Left lobe of liver (tissue), 2 donors: ENCODE data around the gene TANK. TPM values are rescaled to one million over a fixed set of nuclear protein-coding genes. Genes with fewer than 3 reads are reported as not detected.

Experiments
- ATAC-seq: fragments of 200-7000 bp; cut with Tn5 transposase; one replicate; pipeline ENCODE4 v1.9.1; 2020; ENCODE audit warnings: mild to moderate bottlenecking, moderate library complexity
- DNase-seq: peaks from one replicate; pipeline ENCODE4 v3.0.0-alpha.2; 2020; ENCODE audit warnings: low spot score
- total RNA-seq: library from RNA; stranded (reverse); gene quantifications from one replicate; pipeline ENCODE4 v1.2.1, GENCODE V29; 2021
- donor health status: DM: no; HTN: no; CAD: no; lungs with moderate emphysema.
- donor health status: DM: no; HTN: yes; CAD: no.

The TANK gene
- total RNA-seq, 1 donor from 2014 or later = 28.1 TPM

- ATAC-seq = no peak
- DNase-seq = no peak
Measured at GRCh38 chr2:161133366-161133765, 26.9 kb upstream of the TANK start.

DNA sequence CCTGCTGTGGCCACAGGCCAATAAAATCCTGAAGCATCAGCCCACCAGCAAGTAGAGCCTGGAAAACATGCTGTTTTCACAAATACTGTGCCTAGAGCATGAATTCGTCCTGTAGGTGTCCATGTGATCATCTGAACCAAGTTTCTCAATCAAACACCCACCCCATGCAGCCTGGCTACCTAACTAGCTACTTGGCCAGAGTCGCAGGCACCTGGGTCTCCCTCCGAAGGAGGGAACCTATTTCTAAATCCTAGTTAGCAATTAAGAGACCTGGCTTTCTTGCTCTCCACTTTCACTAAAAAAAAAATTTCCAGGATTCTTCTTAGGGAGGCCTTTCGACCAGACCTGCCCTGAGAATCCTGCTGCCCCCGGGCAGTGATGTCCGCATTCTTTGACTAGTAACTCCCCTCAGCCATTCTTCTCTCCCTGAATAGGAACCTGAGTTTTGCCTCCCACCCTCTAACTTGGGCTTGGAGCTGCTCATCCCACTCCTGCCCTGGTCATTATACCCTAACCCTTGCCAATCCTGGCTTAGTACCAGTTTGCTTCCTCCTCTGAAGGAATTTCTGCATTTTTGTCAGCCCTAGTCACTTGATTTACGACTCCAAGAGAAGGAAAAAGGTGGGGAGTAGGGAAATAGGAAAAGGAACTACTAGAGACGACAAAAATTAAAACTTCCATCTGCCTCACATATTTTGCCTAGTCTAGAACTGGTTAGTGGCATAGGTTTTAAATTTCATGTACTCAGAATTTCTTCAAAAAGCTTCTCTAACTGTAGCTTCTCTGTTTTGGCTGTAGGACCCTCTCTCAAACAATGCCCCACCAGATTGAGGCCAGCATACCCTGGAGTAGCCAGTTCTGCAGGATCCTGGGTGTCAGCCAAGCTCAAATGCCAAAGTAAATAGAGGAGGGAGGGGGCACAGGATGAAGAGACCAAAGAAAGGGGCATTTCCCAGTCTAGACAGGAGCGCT is 25.4 kb upstream of the TANK start:
- peak; percentile 92 for ATAC-seq
- DNase-seq = peak; percentile 61

DNA sequence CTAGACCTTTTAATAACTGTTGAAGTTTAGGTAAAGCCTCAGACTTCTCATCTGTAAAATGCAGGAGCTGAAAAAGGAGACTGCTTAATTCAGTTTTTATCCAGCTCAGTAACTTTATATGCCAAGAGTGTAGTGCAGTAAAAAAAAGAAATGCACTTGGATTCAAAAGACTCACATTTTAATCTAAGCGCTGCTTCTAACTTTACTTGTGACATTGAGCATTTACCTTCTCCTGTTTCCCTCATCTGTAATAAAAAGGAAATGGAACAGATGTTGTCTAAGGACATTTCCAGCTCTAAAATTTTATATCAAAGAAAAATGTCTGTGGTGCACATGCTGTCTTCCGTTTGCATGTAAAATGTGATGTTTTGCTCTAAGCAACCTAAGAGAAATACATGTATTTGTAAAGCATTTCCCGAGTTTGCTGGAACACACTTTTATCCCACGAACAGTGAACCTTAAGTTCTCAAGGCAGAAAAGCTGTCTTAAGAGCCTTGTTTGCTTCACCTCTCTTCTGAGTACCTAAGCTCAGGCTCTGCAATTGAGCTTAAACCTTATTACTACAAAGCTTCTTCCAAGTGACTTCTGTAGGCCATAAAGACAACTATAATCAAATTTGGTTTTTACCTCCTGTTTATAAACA is 24.2 kb upstream of the TANK start:
- ATAC-seq (no peak), DNase-seq (no peak)

GRCh38 chr2:161136696-161137324 is 23.4 kb upstream of the TANK start:
- DNase-seq = no peak
- peak; percentile 63 for ATAC-seq

- no peak for DNase-seq
- ATAC-seq = no peak
Measured at GRCh38 chr2:161138429-161138828, 21.8 kb upstream of the TANK start.

- DNase-seq (no peak), ATAC-seq (no peak)
Measured at GRCh38 chr2:161139098-161139987, 20.9 kb upstream of the TANK start.

- ATAC-seq (no peak), DNase-seq (no peak)
Measured at GRCh38 chr2:161141033-161141432, 19.2 kb upstream of the TANK start.

DNA sequence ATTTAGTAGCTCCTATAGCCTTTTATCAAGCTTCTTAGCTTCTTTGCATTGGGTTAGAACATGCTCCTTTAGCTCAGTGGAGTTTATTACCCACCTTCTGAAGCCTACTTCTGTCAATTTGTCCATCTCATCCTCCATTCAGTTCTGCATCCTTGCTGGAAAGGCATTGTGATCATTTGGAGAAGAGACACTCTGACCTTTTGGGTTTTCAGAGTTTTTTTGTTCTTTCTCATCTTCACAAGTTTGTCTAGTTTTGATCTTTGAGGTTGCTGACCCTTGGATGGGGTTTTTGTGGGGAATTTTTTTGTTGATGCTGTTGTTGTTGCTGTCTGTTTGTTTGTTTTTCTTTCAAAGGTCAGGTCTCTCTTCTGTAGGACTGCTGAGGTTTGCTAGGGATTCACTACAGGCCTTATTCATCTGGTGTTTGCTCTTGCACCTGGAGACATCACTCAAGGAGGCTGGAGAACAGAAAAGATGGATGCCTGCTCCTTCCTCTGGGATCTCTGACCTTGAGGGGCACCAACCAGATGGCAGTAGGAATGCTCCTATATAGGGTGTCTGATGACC is 13.9 kb upstream of the TANK start:
- no peak for DNase-seq
- ATAC-seq = no peak

DNA sequence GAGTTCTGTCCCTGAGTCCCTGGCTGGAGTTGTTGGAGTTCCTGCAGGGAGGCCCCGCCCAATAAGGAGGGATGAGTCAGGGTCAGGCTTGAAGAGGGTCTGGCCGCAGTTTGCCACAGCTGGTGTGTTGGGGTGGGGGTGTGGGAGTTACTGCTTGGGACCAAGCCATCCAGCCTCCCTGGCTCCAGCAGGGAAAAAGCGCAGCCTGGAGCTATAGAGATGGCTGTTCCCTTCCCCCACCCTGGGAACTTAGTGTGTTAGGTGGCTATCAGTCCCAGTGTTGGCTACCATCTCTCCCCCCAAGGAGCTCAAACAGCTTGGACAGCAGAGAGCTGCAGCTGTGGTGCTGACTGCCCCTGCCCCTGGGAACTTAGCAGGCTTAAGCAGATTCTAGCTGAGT is 13.2 kb upstream of the TANK start:
- ATAC-seq (no peak), DNase-seq (no peak)

- no peak for ATAC-seq
- no peak for DNase-seq
Measured at GRCh38 chr2:161147856-161148255, 12.4 kb upstream of the TANK start.

DNA sequence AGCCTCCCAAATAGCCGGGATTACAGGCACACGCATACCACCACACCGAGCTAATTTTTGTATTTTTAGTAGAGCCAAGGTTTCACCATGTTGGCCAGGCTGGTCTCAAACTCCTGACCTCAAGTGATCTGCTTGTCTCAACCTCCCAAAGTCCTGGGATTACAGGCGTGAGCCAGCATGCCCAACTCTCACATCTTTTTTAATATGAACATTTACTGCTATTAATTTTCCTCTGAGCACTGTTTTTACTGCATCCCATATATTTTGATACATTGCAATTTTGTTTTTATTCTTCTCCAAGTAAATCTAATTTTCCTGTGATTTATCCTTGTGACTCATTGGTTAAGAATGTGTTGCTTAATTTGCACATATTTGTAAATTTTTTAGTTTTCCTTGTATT is 9.5 kb upstream of the TANK start:
- DNase-seq = no peak
- ATAC-seq = no peak

GRCh38 chr2:161152302-161152701 is 7.9 kb upstream of the TANK start:
- ATAC-seq (no peak), DNase-seq (no peak)

DNA sequence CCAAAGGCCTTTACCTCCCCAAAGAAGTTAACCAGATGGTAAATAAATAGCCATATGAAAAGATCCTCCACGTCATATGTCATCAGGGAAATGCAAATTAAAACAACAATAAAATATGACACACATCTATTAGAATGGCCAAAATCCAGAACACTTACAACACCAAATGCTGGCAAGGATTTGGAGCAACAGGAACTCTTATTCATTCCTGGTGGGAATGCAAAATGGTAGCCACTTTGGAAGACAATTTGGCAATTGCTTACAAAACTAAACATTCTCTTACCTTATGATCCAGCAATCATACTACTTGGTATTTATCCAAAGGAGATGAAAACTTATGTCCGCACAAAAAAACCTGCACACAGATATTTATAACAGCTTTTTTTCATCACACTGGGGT is 1.3 kb upstream of the TANK start:
- ATAC-seq (no peak), DNase-seq (no peak)

DNA sequence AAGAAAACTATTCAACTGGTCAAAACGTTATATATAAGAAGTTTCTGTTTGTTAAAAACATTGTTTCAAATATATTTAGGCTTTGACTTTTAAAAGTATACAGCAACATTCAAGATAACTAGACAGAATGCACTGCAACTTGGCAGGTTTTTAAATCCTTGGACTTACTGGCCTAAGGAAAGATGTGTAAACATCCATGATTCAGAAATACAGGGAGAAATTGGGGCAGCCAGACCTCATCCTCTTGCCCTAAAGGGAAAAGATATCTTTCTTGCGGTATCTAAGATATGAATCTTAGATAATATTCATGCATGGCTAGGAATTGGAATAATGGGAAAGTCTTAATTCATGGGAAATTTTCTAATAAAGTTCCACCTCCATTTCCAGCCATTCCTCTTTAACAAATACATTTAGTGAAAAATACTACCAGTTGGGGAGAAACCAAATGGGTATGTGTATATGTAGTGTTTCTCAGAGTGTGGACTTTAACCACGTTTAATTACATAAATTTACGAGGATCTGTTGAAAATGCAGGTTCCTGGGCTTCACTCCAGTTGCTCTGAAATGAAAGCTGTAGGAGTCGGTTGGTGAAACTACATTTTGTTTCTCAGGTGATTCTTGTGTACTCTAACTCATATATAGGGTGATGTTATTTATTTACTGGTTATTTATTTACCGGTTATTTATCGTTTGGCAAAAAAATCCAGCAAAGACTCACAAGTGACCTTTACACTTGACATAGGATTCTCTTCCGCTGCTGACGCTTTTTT is 587 bp upstream of the TANK start:
- DNase-seq = no peak
- ATAC-seq = no peak

DNA sequence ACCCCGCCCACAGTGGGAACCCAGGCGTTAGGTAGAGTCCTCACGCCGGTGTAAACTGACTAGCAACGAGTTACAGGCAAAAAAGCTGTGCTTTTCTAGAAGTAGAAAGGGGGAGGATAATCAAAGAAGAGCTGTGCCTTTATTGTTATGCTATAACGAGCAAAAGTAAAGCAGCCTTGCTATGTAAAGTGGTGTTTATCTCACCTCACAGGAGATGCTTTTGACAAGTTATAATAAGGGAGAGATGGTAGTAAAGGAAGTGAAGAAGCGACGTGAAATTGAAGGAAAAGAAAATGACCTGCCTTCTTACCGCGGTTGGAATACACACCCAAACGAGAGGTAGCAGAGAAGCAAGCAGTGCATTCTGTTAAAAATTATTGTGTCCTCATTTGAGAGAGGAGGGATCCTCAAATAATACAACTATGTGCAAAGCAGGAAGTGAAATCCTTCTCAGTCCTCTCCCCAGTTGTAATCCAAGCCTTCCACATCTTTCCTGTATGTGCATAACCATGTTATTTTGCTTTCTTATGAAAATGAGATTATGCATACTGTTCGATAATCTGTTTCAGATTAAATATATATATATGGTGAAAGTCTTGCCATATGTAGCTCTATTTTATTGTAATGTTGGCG is 962 bp downstream of the TANK start:
- no peak for ATAC-seq

GRCh38 chr2:161163440-161163839 is 3.2 kb downstream of the TANK start:
- ATAC-seq = no peak
- no peak for DNase-seq

More for the DNA sequence above, 962 bp downstream of the TANK start:
- DNase-seq = no peak

DNA sequence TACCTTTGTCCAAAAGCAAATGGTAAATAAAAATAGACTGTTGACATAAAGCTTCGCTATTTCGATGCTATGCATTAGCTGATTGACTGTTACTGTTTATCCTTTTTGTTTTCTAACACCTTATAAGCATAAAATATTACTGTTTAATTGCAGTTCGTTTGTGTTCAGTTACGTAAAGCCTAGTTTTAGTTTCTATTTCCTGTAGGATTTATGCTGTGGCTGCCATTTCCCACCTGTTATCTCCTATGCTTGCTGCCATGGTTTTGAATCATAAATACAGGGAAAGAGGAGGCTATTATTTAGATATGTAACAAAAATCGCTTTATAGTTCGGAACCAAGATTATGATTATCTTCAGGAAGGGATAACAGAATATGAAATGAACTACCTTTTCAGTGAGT is 3.9 kb downstream of the TANK start:
- ATAC-seq (no peak), DNase-seq (no peak)

DNA sequence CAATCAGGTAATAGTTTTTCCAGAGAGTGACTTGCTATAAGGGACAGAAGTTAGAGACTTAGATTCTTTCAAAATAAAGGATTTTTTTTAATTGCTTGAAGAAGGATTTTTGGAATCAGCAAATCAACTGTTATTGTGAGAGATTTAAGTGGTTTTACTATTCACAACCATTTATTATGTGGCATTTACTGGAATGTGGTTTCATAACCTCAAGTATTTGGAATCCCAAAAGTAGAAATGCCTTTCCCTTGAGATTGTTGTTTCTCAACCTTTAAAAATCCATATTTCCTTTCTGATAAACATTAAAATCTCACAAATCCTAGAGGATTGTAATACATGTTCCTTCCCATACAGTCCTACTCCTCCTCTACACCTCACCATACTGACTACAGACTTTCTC is 5.0 kb downstream of the TANK start:
- DNase-seq (no peak), ATAC-seq (no peak)

- ATAC-seq (no peak), DNase-seq (no peak)
Measured at GRCh38 chr2:161165811-161166210, 5.6 kb downstream of the TANK start.
